GM12878 (cell line): ENCODE measurements around the gene BAZ2B. TPM values are rescaled to one million over a fixed set of nuclear protein-coding genes. Genes with fewer than 3 reads are reported as not detected.

Experiments used
- ATAC-seq: fragments of 200-7000 bp; cut with Tn5 transposase; 3 replicates; pipeline ENCODE4 v1.9.1; 2020; ENCODE audit warnings: mild to moderate bottlenecking, moderate library complexity
- BruUV-seq: library from RNA; stranded (reverse); fragments of 400-500 nt; replicated peaks from 2 replicates; lab custom pipeline; 2021; lab: Mats Ljungman, UMichigan
- CTCF ChIA-PET: fragments of 300-600 bp; sonication (Branson Sonifier 250); formaldehyde crosslinking; extraction: SDS; loops from one replicate; lab custom pipeline; 2021; ENCODE audit warnings: inconsistent platforms; lab: Yijun Ruan, JAX
- POLR2A ChIA-PET: fragments of 350-600 bp; formaldehyde crosslinking; extraction: SDS; loops from one replicate; lab custom pipeline; 2021; ENCODE audit warnings: inconsistent platforms; lab: Charles Lee
- RAD21 ChIA-PET: fragments of 300-600 bp; sonication (Branson Sonifier 250); formaldehyde crosslinking; loops from one replicate; lab custom pipeline; 2023; ENCODE audit warnings: antibody characterized with exemption; ENCODE audit not compliant: unreplicated experiment; lab: Charles Lee
- SMC1A ChIA-PET: fragments of 300-600 bp; sonication (Branson Sonifier 250); formaldehyde crosslinking; loops from one replicate; lab custom pipeline; 2023; ENCODE audit not compliant: unreplicated experiment, uncharacterized antibody; lab: Charles Lee
- DNase-seq: peaks from one replicate; pipeline ENCODE4 v3.0.0-alpha.2; 2011; ENCODE audit warnings: low read depth, low spot score
- FAIRE-seq: peaks from 3 replicates; lab custom pipeline; 2011; peaks lifted over from hg19 to GRCh38; lab: Jason Lieb, UNC
- H2AFZ ChIP-seq: 2 replicates; pipeline ENCODE4 v1.6.0; 2011; ENCODE audit warnings: low read depth, low read length, control low read depth; ENCODE audit not compliant: control insufficient read depth
- H3K27ac ChIP-seq: 2 replicates; pipeline ENCODE4 v1.5.1; 2011; ENCODE audit warnings: control low read depth; ENCODE audit not compliant: control insufficient read depth, insufficient read depth
- H3K27me3 ChIP-seq, 2 experiments: replicated peaks in 1 of 2; 2 replicates each; pipeline versions ENCODE4 v1.6.0 to v1.6.1; 2011; ENCODE audit warnings: low read length in 1 of 2; ENCODE audit not compliant: control insufficient read depth in 2 of 2, insufficient read depth in 2 of 2
- H3K36me3 ChIP-seq, 2 experiments: 2 replicates each; pipeline ENCODE4 v1.5.1; 2011; ENCODE audit warnings: low read length in 1 of 2; ENCODE audit not compliant: control insufficient read depth in 2 of 2, insufficient read depth in 2 of 2
- H3K4me1 ChIP-seq: 2 replicates; pipeline ENCODE4 v1.6.1; 2011; ENCODE audit warnings: mild to moderate bottlenecking, low read length, moderate library complexity, mixed read lengths; ENCODE audit not compliant: control insufficient read depth, insufficient read depth
- H3K4me2 ChIP-seq: 2 replicates; pipeline ENCODE4 v1.6.0; 2011; ENCODE audit warnings: control low read depth; ENCODE audit not compliant: control insufficient read depth, insufficient read depth
- H3K4me3 ChIP-seq: fragments of 200-600 bp; sonication (generic); 2 replicates; pipeline ENCODE4 v1.5.1; 2016
- H3K79me2 ChIP-seq: 2 replicates; pipeline ENCODE4 v1.6.0; 2011; ENCODE audit warnings: low read length; ENCODE audit not compliant: control insufficient read depth, insufficient read depth
- H3K9ac ChIP-seq: 2 replicates; pipeline ENCODE4 v1.8.0; 2011; ENCODE audit warnings: low read length, control low read depth, mixed read lengths; ENCODE audit not compliant: control insufficient read depth, insufficient read depth
- H3K9me3 ChIP-seq: replicated peaks from 3 replicates; pipeline ENCODE4 v1.5.1; 2011; ENCODE audit warnings: mild to moderate bottlenecking, low read length; ENCODE audit not compliant: control insufficient read depth, insufficient read depth
- H4K20me1 ChIP-seq: 2 replicates; pipeline ENCODE4 v1.6.0; 2011; ENCODE audit not compliant: control insufficient read depth, insufficient read depth
- CHD2 ChIP-seq: IDR thresholded peaks from 2 replicates; pipeline ENCODE4 v1.6.1; 2011; ENCODE audit warnings: low read depth, low read length, improper control_type of control experiment, borderline replicate concordance
- ELK1 ChIP-seq: IDR thresholded peaks from 2 replicates; pipeline ENCODE4 v1.6.1; 2012; ENCODE audit warnings: low read depth, low read length, improper control_type of control experiment
- EP300 ChIP-seq, 2 experiments: fragments of 150-350 bp in 1 of 2; IDR thresholded peaks; 2 replicates each; pipeline ENCODE4 v1.6.1; 2011 to 2012; ENCODE audit warnings: low read depth in 2 of 2, low read length in 2 of 2, borderline replicate concordance in 1 of 2, improper control_type of control experiment in 1 of 2, inconsistent platforms in 1 of 2; ENCODE audit not compliant: control insufficient read depth in 1 of 2
- IKZF2 ChIP-seq, 2 experiments: fragments of 450-650 bp; IDR thresholded peaks; 2 replicates each; pipeline ENCODE4 v1.6.1; 2017; ENCODE audit warnings: mild to moderate bottlenecking in 2 of 2, moderate library complexity in 2 of 2
- NR2F1 ChIP-seq: fragments of 450-650 bp; conservative IDR thresholded peaks from 2 replicates; pipeline ENCODE4 v1.6.1; 2017; ENCODE audit warnings: mild to moderate bottlenecking
- PML ChIP-seq: IDR thresholded peaks from 2 replicates; pipeline ENCODE4 v1.6.1; 2012; ENCODE audit warnings: low read length, inconsistent platforms
- RAD51 ChIP-seq: fragments of 450-650 bp; IDR thresholded peaks from 2 replicates; pipeline ENCODE4 v1.6.1; 2016; ENCODE audit warnings: moderate library complexity, mild to moderate bottlenecking, inconsistent platforms
- SKIL ChIP-seq: fragments of 450-650 bp; IDR thresholded peaks from 2 replicates; pipeline ENCODE4 v1.6.1; 2017; ENCODE audit warnings: mild to moderate bottlenecking, low read depth, inconsistent platforms; ENCODE audit not compliant: poor library complexity, severe bottlenecking
- SREBF1 ChIP-seq: IDR thresholded peaks from 2 replicates; pipeline ENCODE4 v1.6.1; 2012; ENCODE audit warnings: mild to moderate bottlenecking, low read length
- YY1 ChIP-seq: IDR thresholded peaks from 2 replicates; pipeline ENCODE4 v1.6.1; 2011; ENCODE audit warnings: low read depth, mild to moderate bottlenecking, low read length
- WGBS: methylation state at CpG from one replicate; pipeline ENCODE4 v1.1.6; 2016; ENCODE audit warnings: low lambda C conversion rate; ENCODE audit not compliant: insufficient replicate concordance, insufficient coverage; ENCODE audit errors: missing lambda C conversion rate; 5-methylcytosine and 5-hydroxymethylcytosine counted together
- in situ Hi-C: fragments of 300-500 bp; cut with MboI; formaldehyde crosslinking; loops from 9 replicates; pipeline ENCODE4 v1.14.3; 2018; ENCODE audit warnings: mixed read lengths
- intact Hi-C: fragments of 100-400 bp; cut with micrococcal nuclease; formaldehyde crosslinking; loops from one replicate; pipeline ENCODE4 v1.14.2; 2022; ENCODE audit not compliant: unreplicated experiment
- polyA plus RNA-seq, 11 experiments: library from polyadenylated mRNA; depleted of rRNA in 4 of 11; unstranded in 6 of 11; stranded (reverse) in 5 of 11; fragments of >200 nt; fragmentation: Nextera tagmentation in 4 of 11; fragmentation: Illumina TruSeq in 1 of 11; extraction: Ambion mirVana in 4 of 11; extraction: Trizol in 1 of 11; gene quantifications; 1 replicate in 1 of 11; 2 replicates in 10 of 11; pipeline versions ENCODE4 v1.2.1 to v1.2.3, GENCODE V29; 2011 to 2016; ENCODE audit warnings: inconsistent platforms in 2 of 11, missing spikeins in 2 of 11, low read depth in 1 of 11
- total RNA-seq, 4 experiments: library from RNA; depleted of rRNA in 3 of 4; stranded (reverse); fragments of >200 nt in 3 of 4; fragmentation: Illumina TruSeq in 1 of 4; extraction: Trizol in 1 of 4; gene quantifications; 2 replicates each; pipeline versions ENCODE4 v1.2.1 to v1.2.3, GENCODE V29; 2013 to 2021

BAZ2B gene
- total and polyA plus RNA-seq, 10 of the 15 experiments (the other 5 are each of a cell fraction or from before 2014, with no cell fraction given) = 8.8 to 49.7 (median 24.7) TPM

- no peak for TF ChIP-seq ELK1
- peak; percentile 71; the same call in 1 of the 2 replicates for TF ChIP-seq YY1
- TF ChIP-seq IKZF2 (IDR thresholded peaks at IDR 0.05) = peak in 1 of 2 experiments; percentile 5; a peak in 1 of 4 replicates
- TF ChIP-seq PML = peak; percentile 23; the same call in 1 of the 2 replicates
- no peak for TF ChIP-seq CHD2
- TF ChIP-seq EP300 (IDR thresholded peaks at IDR 0.05; ENCODE audit: borderline replicate concordance in 1 of 2, control insufficient read depth in 1 of 2, low read depth in 2 of 2, low read length in 2 of 2) = no peak
- no peak for TF ChIP-seq NR2F1
- TF ChIP-seq, all 136 proteins: peak for 8
Measured at GRCh38 chr2:159614534-159615366, 1.6 kb downstream of the BAZ2B start (continued).

GRCh38 chr2:159613651-159614285 lies 2.6 kb downstream of the BAZ2B start:
- peak overlapping the region; percentile 71 for H3K4me2 ChIP-seq
- H3K27me3 ChIP-seq = no peaks in the 10 kb centered on the region
- TF ChIP-seq SREBF1 = no peak
- peak; percentile 24 for TF ChIP-seq SKIL
- TF ChIP-seq RAD51 = peak; percentile 95
- TF ChIP-seq, all 136 proteins: peak for 2
- DNase-seq (no peak), ATAC-seq (no peak; the same call in 2 of the 3 replicates), FAIRE-seq (no peak)
- Histone ChIP-seq H3K79me2 (peaks cover 33% of the 10 kb centered on the region), H3K4me1 (no peaks in the 10 kb centered on the region; the same call in 1 of the 2 replicates), H3K27ac (peak overlapping the region; percentile 73; the same call in 1 of the 2 replicates), H3K36me3 (no peaks in the 10 kb centered on the region), H3K4me3 (peak overlapping the region; percentile 70), H3K9me3 (no peaks in the 10 kb centered on the region), H2AFZ (peak overlapping the region; percentile 48; the same call in 1 of the 2 replicates), H4K20me1 (no peaks in the 10 kb centered on the region), H3K9ac (0 out of 2 replicates have a peak overlapping the region, but pooled peaks have one; percentile 20)
- WGBS = 38% methylated on average over 1 of the region's 1 CpG
- RAD21 ChIA-PET = interaction anchor here (1.2 kb wide), 1 partner anchor 98 kb away, joined by 3 read pairs; the partner anchor contains the start of gene MARCHF7
- POLR2A ChIA-PET = interaction anchor here (0.7 to 1.9 kb wide), 3 partner anchors 12 to 287 kb away, joined by 3 to 4 read pairs (median 3); no protein-coding TSS in a partner anchor
- TSS peak; percentile 39 for BruUV-seq
- CTCF ChIA-PET = interaction anchor here (0.7 to 1.0 kb wide), 5 partner anchors 9 to 340 kb away, joined by 3 to 4 read pairs (median 3); no protein-coding TSS in a partner anchor
- SMC1A ChIA-PET = interaction anchor here (0.9 to 2.2 kb wide), 10 partner anchors 8 to 324 kb away, joined by 3 to 6 read pairs (median 4); no protein-coding TSS in a partner anchor
- in situ Hi-C loops = no loop called here
- intact Hi-C loops = loop anchor here (10.0 kb wide), 2 partner anchors 321 to 351 kb away; no protein-coding TSS in a partner anchor
